GM04503 (cell line): ENCODE measurements around the gene DAPK2.
A peak's percentile ranks its signal among the peaks of the same experiment; 100 is the strongest.
"Not testable (repeated sequence)": the region's sequence is repeated elsewhere in the genome, so short reads cannot be mapped to it uniquely, and the experiment has no call there.

Source experiments
- DNase-seq: peaks from one replicate; pipeline ENCODE4 v3.0.0-alpha.2; 2012; ENCODE audit warnings: low read depth

The DAPK2 gene

GRCh38 chr15:63972801-63973200, 73.5 kb downstream of the DAPK2 start:
- DNase-seq: no peak

- DNase-seq: no peak
Observed at GRCh38 chr15:63971904-63972303, 74.4 kb downstream of the DAPK2 start.

- DNase-seq: no peak
Observed at GRCh38 chr15:63971427-63971805, 74.9 kb downstream of the DAPK2 start.

GRCh38 chr15:63970621-63971426, 75.5 kb downstream of the DAPK2 start:
- DNase-seq: no peak

GRCh38 chr15:63969652-63970421, 76.4 kb downstream of the DAPK2 start:
- DNase-seq: no peak

- DNase-seq: no peak
Observed at GRCh38 chr15:63968700-63969099, 77.6 kb downstream of the DAPK2 start.

GRCh38 chr15:63968122-63968524, 78.2 kb downstream of the DAPK2 start:
- no peak for DNase-seq

- DNase-seq: no peak
Observed at GRCh38 chr15:63967616-63968015, 78.7 kb downstream of the DAPK2 start.

- DNase-seq: not testable (repeated sequence)
Observed at GRCh38 chr15:63962947-63963721, 83.2 kb downstream of the DAPK2 start.

GRCh38 chr15:63953524-63953923, 92.8 kb downstream of the DAPK2 start:
- DNase-seq: no peak

GRCh38 chr15:63950911-63951481, 95.3 kb downstream of the DAPK2 start:
- peak; percentile 71 for DNase-seq

GRCh38 chr15:63948971-63949370, 97.3 kb downstream of the DAPK2 start:
- no peak for DNase-seq

- no peak for DNase-seq
Observed at GRCh38 chr15:63948436-63948835, 97.8 kb downstream of the DAPK2 start.

- no peak for DNase-seq
Observed at GRCh38 chr15:63947228-63947627, 99.1 kb downstream of the DAPK2 start.

- DNase-seq: no peak
Observed at GRCh38 chr15:63946524-63947065, 99.7 kb downstream of the DAPK2 start.

GRCh38 chr15:63945838-63946298, 100.4 kb downstream of the DAPK2 start:
- no peak for DNase-seq

GRCh38 chr15:63945007-63945788, 101.1 kb downstream of the DAPK2 start:
- DNase-seq: no peak

- no peak for DNase-seq
Observed at GRCh38 chr15:63944681-63944955, 101.7 kb downstream of the DAPK2 start.

GRCh38 chr15:63943829-63944680, 102.2 kb downstream of the DAPK2 start:
- DNase-seq: no peak
